GM13977 (cell line): Measurements from ENCODE around the gene CETN1.

Experiments used
- DNase-seq: peaks from one replicate; pipeline ENCODE4 v3.0.0; 2012; ENCODE audit warnings: low spot score
- CTCF ChIP-seq: IDR thresholded peaks from 2 replicates; pipeline ENCODE4 v1.5.1; 2012; ENCODE audit warnings: mild to moderate bottlenecking, control low read depth; ENCODE audit not compliant: insufficient read depth; ENCODE audit errors: extremely low read depth, missing control alignments
- in situ Hi-C: fragments of 300-500 bp; cut with MboI; formaldehyde crosslinking; loops from one replicate; pipeline ENCODE4 v1.12.0; 2022; ENCODE audit warnings: low sequenced_read_pairs, low pct_unique_long_range_greater_than_20kb, mixed read lengths, inconsistent platforms; ENCODE audit not compliant: unreplicated experiment

Gene CETN1

DNA sequence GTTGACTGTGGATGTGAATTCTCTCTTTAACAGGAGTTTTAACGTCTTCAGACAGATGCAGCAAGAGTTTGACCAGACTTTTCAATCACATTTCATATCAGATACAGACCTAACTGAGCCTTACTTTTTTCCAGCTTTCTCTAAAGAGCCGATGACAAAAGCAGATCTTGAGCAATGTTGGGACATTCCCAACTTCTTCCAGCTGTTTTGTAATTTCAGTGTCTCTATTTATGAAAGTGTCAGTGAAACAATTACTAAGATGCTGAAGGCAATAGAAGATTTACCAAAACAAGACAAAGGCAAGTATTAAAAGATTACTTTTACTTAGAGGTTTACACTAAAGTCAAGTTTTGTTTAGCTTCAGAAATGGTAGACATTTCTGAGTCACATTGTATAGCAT lies 47.1 kb downstream of the CETN1 start:
- no peak for DNase-seq
- no peak for TF ChIP-seq CTCF
- in situ Hi-C loops, result loop anchor here (10.0 kb wide), 1 partner anchor 208 kb away; no protein-coding TSS in a partner anchor

DNA sequence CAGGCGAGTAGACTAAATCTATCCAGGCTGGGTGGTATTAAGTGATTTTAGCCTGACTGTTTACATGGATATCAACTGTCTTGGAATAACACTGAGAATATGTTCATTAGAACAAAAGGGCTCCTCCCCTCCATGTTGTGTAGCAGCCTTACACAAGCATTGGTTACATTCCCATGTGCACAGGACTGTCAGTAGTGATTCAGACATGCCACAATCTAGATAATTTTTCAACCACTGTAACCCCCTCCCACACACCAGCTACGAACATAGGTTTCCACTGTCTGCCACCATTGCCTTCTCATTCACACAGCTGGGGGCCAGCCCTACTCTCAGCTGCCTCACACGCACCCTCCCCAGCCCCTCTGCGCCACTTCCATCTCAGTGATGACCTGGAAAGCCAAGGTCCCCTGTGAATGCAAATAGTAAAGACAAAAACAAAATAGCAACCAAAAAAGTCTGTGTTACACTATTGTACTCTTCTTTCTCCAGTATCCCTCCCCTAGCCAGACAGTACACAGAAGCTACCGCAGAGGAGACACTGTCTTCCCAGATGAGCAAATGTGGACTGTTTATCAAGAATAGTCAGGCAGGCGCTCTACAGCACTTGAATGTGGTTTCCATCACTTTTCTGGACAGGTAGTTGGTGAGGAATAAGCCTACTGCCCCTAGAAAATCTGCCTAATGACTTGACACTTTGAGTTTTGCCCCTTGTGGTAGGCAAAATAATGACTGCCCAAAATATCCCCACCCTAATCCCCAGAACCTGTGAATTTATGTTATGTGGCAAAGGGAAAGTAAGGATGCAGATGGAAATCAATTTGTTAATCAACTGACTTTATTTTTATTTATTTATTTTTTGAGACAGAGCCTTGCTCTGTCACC lies 49.3 kb downstream of the CETN1 start:
- no peak for DNase-seq
- no peak for TF ChIP-seq CTCF
- in situ Hi-C loops, result loop anchor here (10.0 kb wide), 1 partner anchor 205 kb away; no protein-coding TSS in a partner anchor

- no peak for TF ChIP-seq CTCF
- in situ Hi-C loops, result no loop called here
- no peak for DNase-seq
These were observed 51.4 kb downstream of the CETN1 start for GRCh38 chr18:631560-631959.
